GM23338 (cell line): ENCODE data around the gene TENM3. TPM values are rescaled to one million over a fixed set of nuclear protein-coding genes. Genes with fewer than 3 reads are reported as not detected.

Experiments
- ATAC-seq: fragments of 200-7000 bp; cut with Tn5 transposase; 3 replicates; pipeline ENCODE4 v1.9.1; 2020
- DNase-seq: peaks from one replicate; pipeline ENCODE4 v3.0.0-alpha.2; 2015; ENCODE audit warnings: low spot score
- H2AFZ ChIP-seq: fragments of 200-600 bp; sonication (generic); 2 replicates; pipeline ENCODE4 v1.8.0; 2016; ENCODE audit warnings: antibody characterized with exemption, mild to moderate bottlenecking, moderate library complexity
- H3F3A ChIP-seq: fragments of 200-600 bp; sonication (generic); replicated peaks from 2 replicates; pipeline ENCODE4 v1.8.0; 2017; ENCODE audit warnings: antibody characterized with exemption, mixed run types, low read depth
- H3K27ac ChIP-seq: fragments of 200-600 bp; sonication (generic); 2 replicates; pipeline ENCODE4 v1.6.1; 2016; ENCODE audit warnings: low read depth
- H3K27me3 ChIP-seq: fragments of 200-600 bp; sonication (generic); 2 replicates; pipeline ENCODE4 v1.8.0; 2016; ENCODE audit warnings: mild to moderate bottlenecking, mixed run types, moderate library complexity; ENCODE audit not compliant: insufficient read depth
- H3K36me3 ChIP-seq: fragments of 200-600 bp; sonication (generic); 2 replicates; pipeline ENCODE4 v1.8.0; 2016; ENCODE audit warnings: mild to moderate bottlenecking; ENCODE audit not compliant: insufficient read depth
- H3K4me1 ChIP-seq: fragments of 200-600 bp; sonication (generic); 2 replicates; pipeline ENCODE4 v1.8.0; 2016; ENCODE audit warnings: mild to moderate bottlenecking, moderate library complexity; ENCODE audit not compliant: insufficient read depth
- H3K4me2 ChIP-seq: fragments of 200-600 bp; sonication (generic); 2 replicates; pipeline ENCODE4 v1.7.1; 2017; ENCODE audit warnings: mixed run types
- H3K4me3 ChIP-seq: fragments of 200-600 bp; sonication (generic); 2 replicates; pipeline ENCODE4 v1.6.1; 2016; ENCODE audit warnings: mixed run types
- H3K79me2 ChIP-seq: fragments of 200-600 bp; sonication (generic); replicated peaks from 2 replicates; pipeline ENCODE4 v1.8.0; 2017; ENCODE audit warnings: mild to moderate bottlenecking; ENCODE audit not compliant: insufficient read depth
- H3K9me2 ChIP-seq: fragments of 200-600 bp; sonication (generic); 2 replicates; pipeline ENCODE4 v1.8.0; 2017; ENCODE audit not compliant: insufficient read depth
- H4K20me1 ChIP-seq: fragments of 200-600 bp; sonication (generic); replicated peaks from 2 replicates; pipeline ENCODE4 v1.8.0; 2017; ENCODE audit warnings: mild to moderate bottlenecking; ENCODE audit not compliant: insufficient read depth
- H3K27ac Mint-ChIP-seq: 2 replicates; pipeline ENCODE4 v1.8.0; 2020; ENCODE audit warnings: inconsistent platforms, mild to moderate bottlenecking, moderate library complexity, mixed read lengths
- H3K27me3 Mint-ChIP-seq: 3 replicates; pipeline ENCODE4 v1.8.0; 2022; ENCODE audit warnings: low read depth, mild to moderate bottlenecking, moderate library complexity, mixed read lengths, inconsistent platforms; ENCODE audit not compliant: insufficient read depth, poor library complexity
- H3K36me3 Mint-ChIP-seq: 3 replicates; pipeline ENCODE4 v1.8.0; 2021; ENCODE audit warnings: low read depth, mild to moderate bottlenecking, inconsistent platforms, moderate library complexity, mixed read lengths
- H3K4me1 Mint-ChIP-seq: 3 replicates; pipeline ENCODE4 v1.8.0; 2020; ENCODE audit warnings: mild to moderate bottlenecking, inconsistent platforms, mixed read lengths
- H3K4me3 Mint-ChIP-seq: 3 replicates; pipeline ENCODE4 v1.8.0; 2021; ENCODE audit warnings: moderate library complexity, mild to moderate bottlenecking, inconsistent platforms, mixed read lengths
- H3K9me3 Mint-ChIP-seq: 3 replicates; pipeline ENCODE4 v1.8.0; 2020; ENCODE audit warnings: moderate library complexity, mild to moderate bottlenecking, inconsistent platforms, mixed read lengths
- CREB1 ChIP-seq: fragments of 250-450 bp; sonication (Bioruptor Pico); IDR thresholded peaks from 2 replicates; pipeline ENCODE4 v1.5.0; 2020; ENCODE audit warnings: low read depth, mild to moderate bottlenecking, moderate library complexity
- EZH2 ChIP-seq: fragments of 200-600 bp; sonication (generic); IDR thresholded peaks from one replicate; pipeline ENCODE4 v1.8.0; 2017; ENCODE audit warnings: antibody characterized with exemption, mild to moderate bottlenecking, low read depth; ENCODE audit not compliant: unreplicated experiment
- EZH2phosphoT487 ChIP-seq: fragments of 200-600 bp; sonication (generic); IDR thresholded peaks from one replicate; pipeline ENCODE4 v1.8.1; 2018; ENCODE audit warnings: antibody characterized with exemption; ENCODE audit not compliant: unreplicated experiment
- JUNB ChIP-seq: IDR thresholded peaks from one replicate; pipeline ENCODE4 v1.6.1; 2016; ENCODE audit warnings: antibody characterized with exemption; ENCODE audit not compliant: unreplicated experiment
- NANOG ChIP-seq: IDR thresholded peaks from 2 replicates; pipeline ENCODE4 v1.6.1; 2016; ENCODE audit warnings: antibody characterized with exemption, borderline replicate concordance
- POLR2AphosphoS5 ChIP-seq: IDR thresholded peaks from 2 replicates; pipeline ENCODE4 v1.6.1; 2016; ENCODE audit warnings: antibody characterized with exemption, low read depth
- STAT1 ChIP-seq: IDR thresholded peaks from one replicate; pipeline ENCODE4 v1.6.1; 2016; ENCODE audit warnings: antibody characterized with exemption; ENCODE audit not compliant: unreplicated experiment
- ZNF114 ChIP-seq: fragments of 250-450 bp; sonication (Bioruptor Pico); IDR thresholded peaks from 2 replicates; pipeline ENCODE4 v1.5.0; 2020; ENCODE audit warnings: mild to moderate bottlenecking, moderate library complexity
- ZNF331 ChIP-seq: fragments of 250-450 bp; sonication (Bioruptor Pico); IDR thresholded peaks from 2 replicates; pipeline ENCODE4 v1.5.0; 2020; ENCODE audit warnings: low read depth, mild to moderate bottlenecking, moderate library complexity
- polyA plus RNA-seq: library from polyadenylated mRNA; unstranded; fragments of >200 nt; fragmentation: Nextera tagmentation; extraction: Ambion mirVana; gene quantifications from 2 replicates; pipeline ENCODE4 v1.2.1, GENCODE V29; 2016
- total RNA-seq: library from RNA; depleted of rRNA; stranded (reverse); fragments of >200 nt; shearing (Covaris generic); gene quantifications from 2 replicates; pipeline ENCODE4 v1.2.3, GENCODE V29; 2014
- TF ChIP-seq, protein P1 (sequence below): IDR thresholded peaks from 2 replicates; pipeline ENCODE4 v1.6.1; 2016; ENCODE audit warnings: antibody characterized with exemption
- TF ChIP-seq, protein P2 (sequence below): fragments of 250-450 bp; sonication (Bioruptor Pico); IDR thresholded peaks from 2 replicates; pipeline ENCODE4 v1.5.0; 2020; ENCODE audit warnings: mild to moderate bottlenecking, moderate library complexity
- TF ChIP-seq, protein P3 (sequence below), 2 experiments: fragments of 200-600 bp in 1 of 2; sonication (generic) in 1 of 2; conservative IDR thresholded peaks; 2 replicates each; pipeline versions ENCODE4 v1.5.1 to v1.6.1; 2016 to 2017; ENCODE audit warnings: antibody characterized with exemption in 2 of 2, low read depth in 2 of 2, mild to moderate bottlenecking in 2 of 2, moderate library complexity in 1 of 2
- TF ChIP-seq, protein P4 (sequence below): IDR thresholded peaks from one replicate; pipeline ENCODE4 v1.6.1; 2018; ENCODE audit warnings: antibody characterized with exemption; ENCODE audit not compliant: unreplicated experiment

Gene TENM3
- total and polyA plus RNA-seq, 2 experiments from 2014 or later: 22.2 to 128 TPM

DNA sequence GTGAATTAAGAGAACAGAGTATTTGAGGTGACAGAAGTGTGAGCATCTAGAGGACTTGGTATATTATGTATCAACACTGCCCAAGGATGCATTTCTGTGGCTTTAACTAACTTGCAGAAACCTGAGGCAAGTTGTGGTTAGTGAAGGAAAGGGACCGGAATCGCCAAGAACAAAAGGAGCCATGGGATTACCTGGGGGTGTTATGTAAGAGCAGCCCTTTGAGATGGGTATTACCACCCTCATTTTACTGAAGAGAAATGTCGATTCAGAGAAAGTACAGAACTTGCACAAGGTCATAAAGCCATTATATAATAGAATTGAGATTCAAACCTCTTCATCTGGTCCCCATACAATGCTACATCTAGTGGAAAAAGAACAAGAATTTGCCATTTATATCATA, 14.3 kb downstream of the TENM3 start:
- Mint-ChIP-seq H3K4me3 (peak overlapping the region; percentile 1; the same call in 1 of the 3 replicates), H3K27ac (peak overlapping the region; percentile 3), H3K27me3 (no peaks in the 10 kb centered on the region), H3K9me3 (peaks cover 4% of the 10 kb centered on the region; the same call in 2 of the 3 replicates), H3K4me1 (peaks cover 55% of the 10 kb centered on the region), H3K36me3 (peaks cover 10% of the 10 kb centered on the region)
- H4K20me1 ChIP-seq: no peaks in the 10 kb centered on the region
- peak overlapping the region; percentile 18 for H3K4me2 ChIP-seq
- H3F3A ChIP-seq: no peaks in the 10 kb centered on the region
- peak; percentile 72 for ATAC-seq
- no peaks in the 10 kb centered on the region for H3K36me3 ChIP-seq
- peaks cover 53% of the 10 kb centered on the region for H3K4me1 ChIP-seq
- TF ChIP-seq, protein P1, sequence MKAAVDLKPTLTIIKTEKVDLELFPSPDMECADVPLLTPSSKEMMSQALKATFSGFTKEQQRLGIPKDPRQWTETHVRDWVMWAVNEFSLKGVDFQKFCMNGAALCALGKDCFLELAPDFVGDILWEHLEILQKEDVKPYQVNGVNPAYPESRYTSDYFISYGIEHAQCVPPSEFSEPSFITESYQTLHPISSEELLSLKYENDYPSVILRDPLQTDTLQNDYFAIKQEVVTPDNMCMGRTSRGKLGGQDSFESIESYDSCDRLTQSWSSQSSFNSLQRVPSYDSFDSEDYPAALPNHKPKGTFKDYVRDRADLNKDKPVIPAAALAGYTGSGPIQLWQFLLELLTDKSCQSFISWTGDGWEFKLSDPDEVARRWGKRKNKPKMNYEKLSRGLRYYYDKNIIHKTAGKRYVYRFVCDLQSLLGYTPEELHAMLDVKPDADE: no peak
- TF ChIP-seq POLR2AphosphoS5 (no peak), CREB1 (no peak), EZH2phosphoT487 (no peak), JUNB (no peak), STAT1 (no peak), ZNF331 (CRISPR knock-in tag) (no peak), EZH2 (no peak), ZNF114 (no peak), NANOG (no peak)
- TF ChIP-seq, protein P2, sequence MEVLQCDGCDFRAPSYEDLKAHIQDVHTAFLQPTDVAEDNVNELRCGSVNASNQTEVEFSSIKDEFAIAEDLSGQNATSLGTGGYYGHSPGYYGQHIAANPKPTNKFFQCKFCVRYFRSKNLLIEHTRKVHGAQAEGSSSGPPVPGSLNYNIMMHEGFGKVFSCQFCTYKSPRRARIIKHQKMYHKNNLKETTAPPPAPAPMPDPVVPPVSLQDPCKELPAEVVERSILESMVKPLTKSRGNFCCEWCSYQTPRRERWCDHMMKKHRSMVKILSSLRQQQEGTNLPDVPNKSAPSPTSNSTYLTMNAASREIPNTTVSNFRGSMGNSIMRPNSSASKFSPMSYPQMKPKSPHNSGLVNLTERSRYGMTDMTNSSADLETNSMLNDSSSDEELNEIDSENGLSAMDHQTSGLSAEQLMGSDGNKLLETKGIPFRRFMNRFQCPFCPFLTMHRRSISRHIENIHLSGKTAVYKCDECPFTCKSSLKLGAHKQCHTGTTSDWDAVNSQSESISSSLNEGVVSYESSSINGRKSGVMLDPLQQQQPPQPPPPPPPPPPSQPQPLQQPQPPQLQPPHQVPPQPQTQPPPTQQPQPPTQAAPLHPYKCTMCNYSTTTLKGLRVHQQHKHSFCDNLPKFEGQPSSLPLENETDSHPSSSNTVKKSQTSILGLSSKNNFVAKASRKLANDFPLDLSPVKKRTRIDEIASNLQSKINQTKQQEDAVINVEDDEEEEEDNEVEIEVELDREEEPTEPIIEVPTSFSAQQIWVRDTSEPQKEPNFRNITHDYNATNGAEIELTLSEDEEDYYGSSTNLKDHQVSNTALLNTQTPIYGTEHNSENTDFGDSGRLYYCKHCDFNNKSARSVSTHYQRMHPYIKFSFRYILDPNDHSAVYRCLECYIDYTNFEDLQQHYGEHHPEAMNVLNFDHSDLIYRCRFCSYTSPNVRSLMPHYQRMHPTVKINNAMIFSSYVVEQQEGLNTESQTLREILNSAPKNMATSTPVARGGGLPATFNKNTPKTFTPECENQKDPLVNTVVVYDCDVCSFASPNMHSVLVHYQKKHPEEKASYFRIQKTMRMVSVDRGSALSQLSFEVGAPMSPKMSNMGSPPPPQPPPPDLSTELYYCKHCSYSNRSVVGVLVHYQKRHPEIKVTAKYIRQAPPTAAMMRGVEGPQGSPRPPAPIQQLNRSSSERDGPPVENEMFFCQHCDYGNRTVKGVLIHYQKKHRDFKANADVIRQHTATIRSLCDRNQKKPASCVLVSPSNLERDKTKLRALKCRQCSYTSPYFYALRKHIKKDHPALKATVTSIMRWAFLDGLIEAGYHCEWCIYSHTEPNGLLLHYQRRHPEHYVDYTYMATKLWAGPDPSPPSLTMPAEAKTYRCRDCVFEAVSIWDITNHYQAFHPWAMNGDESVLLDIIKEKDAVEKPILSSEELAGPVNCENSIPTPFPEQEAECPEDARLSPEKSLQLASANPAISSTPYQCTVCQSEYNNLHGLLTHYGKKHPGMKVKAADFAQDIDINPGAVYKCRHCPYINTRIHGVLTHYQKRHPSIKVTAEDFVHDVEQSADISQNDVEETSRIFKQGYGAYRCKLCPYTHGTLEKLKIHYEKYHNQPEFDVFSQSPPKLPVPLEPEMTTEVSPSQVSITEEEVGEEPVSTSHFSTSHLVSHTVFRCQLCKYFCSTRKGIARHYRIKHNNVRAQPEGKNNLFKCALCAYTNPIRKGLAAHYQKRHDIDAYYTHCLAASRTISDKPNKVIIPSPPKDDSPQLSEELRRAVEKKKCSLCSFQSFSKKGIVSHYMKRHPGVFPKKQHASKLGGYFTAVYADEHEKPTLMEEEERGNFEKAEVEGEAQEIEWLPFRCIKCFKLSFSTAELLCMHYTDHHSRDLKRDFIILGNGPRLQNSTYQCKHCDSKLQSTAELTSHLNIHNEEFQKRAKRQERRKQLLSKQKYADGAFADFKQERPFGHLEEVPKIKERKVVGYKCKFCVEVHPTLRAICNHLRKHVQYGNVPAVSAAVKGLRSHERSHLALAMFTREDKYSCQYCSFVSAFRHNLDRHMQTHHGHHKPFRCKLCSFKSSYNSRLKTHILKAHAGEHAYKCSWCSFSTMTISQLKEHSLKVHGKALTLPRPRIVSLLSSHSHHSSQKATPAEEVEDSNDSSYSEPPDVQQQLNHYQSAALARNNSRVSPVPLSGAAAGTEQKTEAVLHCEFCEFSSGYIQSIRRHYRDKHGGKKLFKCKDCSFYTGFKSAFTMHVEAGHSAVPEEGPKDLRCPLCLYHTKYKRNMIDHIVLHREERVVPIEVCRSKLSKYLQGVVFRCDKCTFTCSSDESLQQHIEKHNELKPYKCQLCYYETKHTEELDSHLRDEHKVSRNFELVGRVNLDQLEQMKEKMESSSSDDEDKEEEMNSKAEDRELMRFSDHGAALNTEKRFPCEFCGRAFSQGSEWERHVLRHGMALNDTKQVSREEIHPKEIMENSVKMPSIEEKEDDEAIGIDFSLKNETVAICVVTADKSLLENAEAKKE: no peak
- TF ChIP-seq, protein P3, sequence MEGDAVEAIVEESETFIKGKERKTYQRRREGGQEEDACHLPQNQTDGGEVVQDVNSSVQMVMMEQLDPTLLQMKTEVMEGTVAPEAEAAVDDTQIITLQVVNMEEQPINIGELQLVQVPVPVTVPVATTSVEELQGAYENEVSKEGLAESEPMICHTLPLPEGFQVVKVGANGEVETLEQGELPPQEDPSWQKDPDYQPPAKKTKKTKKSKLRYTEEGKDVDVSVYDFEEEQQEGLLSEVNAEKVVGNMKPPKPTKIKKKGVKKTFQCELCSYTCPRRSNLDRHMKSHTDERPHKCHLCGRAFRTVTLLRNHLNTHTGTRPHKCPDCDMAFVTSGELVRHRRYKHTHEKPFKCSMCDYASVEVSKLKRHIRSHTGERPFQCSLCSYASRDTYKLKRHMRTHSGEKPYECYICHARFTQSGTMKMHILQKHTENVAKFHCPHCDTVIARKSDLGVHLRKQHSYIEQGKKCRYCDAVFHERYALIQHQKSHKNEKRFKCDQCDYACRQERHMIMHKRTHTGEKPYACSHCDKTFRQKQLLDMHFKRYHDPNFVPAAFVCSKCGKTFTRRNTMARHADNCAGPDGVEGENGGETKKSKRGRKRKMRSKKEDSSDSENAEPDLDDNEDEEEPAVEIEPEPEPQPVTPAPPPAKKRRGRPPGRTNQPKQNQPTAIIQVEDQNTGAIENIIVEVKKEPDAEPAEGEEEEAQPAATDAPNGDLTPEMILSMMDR (conservative IDR thresholded peaks at IDR 0.05; ENCODE audit: low read depth in 2 of 2): no peak
- TF ChIP-seq, protein P4, sequence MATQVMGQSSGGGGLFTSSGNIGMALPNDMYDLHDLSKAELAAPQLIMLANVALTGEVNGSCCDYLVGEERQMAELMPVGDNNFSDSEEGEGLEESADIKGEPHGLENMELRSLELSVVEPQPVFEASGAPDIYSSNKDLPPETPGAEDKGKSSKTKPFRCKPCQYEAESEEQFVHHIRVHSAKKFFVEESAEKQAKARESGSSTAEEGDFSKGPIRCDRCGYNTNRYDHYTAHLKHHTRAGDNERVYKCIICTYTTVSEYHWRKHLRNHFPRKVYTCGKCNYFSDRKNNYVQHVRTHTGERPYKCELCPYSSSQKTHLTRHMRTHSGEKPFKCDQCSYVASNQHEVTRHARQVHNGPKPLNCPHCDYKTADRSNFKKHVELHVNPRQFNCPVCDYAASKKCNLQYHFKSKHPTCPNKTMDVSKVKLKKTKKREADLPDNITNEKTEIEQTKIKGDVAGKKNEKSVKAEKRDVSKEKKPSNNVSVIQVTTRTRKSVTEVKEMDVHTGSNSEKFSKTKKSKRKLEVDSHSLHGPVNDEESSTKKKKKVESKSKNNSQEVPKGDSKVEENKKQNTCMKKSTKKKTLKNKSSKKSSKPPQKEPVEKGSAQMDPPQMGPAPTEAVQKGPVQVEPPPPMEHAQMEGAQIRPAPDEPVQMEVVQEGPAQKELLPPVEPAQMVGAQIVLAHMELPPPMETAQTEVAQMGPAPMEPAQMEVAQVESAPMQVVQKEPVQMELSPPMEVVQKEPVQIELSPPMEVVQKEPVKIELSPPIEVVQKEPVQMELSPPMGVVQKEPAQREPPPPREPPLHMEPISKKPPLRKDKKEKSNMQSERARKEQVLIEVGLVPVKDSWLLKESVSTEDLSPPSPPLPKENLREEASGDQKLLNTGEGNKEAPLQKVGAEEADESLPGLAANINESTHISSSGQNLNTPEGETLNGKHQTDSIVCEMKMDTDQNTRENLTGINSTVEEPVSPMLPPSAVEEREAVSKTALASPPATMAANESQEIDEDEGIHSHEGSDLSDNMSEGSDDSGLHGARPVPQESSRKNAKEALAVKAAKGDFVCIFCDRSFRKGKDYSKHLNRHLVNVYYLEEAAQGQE: no peak
- H3K79me2 ChIP-seq: no peaks in the 10 kb centered on the region
- H2AFZ ChIP-seq: no peak overlapping the region
- H3K27ac ChIP-seq: peak overlapping the region; percentile 67
- H3K27me3 ChIP-seq: no peaks in the 10 kb centered on the region
- H3K4me3 ChIP-seq: peak overlapping the region; percentile 17
- DNase-seq: peak; percentile 44
- H3K9me2 ChIP-seq: no peaks in the 10 kb centered on the region
